ENCODE results near the gene SUGCT.

DNA sequence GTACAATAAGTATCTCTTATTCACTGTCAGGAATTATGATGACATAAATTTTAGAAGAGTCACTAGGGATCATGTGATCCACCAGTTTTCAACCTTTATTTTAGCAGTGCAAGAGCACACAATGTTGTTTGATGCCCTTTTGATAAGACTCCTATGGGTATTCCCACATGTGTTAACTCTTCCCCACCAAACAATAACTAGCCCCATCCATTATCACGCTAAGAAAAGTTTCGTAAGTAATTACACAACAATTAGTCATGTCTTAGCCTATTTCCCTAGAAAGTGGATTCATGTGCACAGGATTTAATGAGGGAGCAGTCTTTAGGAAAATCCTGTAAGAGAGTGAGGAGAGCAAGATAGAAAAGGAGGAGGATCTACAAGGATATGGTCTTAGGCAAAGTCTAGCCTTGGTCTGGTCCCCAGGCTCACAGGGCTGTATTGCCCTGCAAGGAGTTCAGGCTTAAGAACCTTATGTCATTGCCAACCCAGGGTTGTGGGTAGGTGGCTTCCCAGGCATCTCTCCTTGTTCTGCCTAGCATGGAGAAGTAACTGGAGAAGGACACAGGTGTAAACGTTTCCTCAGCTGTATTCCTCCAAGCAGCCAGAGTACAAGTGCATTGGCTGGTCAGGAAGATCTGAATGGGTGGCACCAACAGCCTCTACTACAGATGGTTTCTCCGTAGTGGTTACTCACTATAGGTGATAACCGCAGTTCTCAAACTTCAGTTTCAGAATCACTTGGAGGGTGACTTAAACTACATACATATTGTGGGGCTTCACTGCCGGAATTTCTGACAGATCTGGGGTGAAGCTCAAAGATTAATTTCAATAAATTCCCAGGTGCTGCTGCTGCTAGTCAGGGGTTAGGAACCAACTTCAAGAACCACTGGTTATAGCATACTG is 574.5 kb downstream of the SUGCT start:
- TF ChIP-seq POLR2AphosphoS5 (IDR thresholded peaks at IDR 0.05; ENCODE audit: low read depth, low read length): no peak
- no peak for TF ChIP-seq SIN3A (IDR thresholded peaks at IDR 0.05; ENCODE audit: borderline replicate concordance, insufficient read depth, low read length)
